Measurements from ENCODE around the gene IL1RAPL1.

IL1RAPL1 gene

GRCh38 chrX:29243942-29244341 lies 656.7 kb downstream of the IL1RAPL1 start:
- H3K4me3 ChIP-seq (replicated peaks in 1 of 2; ENCODE audit: low read depth in 2 of 2, low read length in 2 of 2), result no peak overlapping the region
- DNase-seq (ENCODE audit: low read depth in 2 of 2), result no peak
- TF ChIP-seq CTCF (IDR thresholded peaks at IDR 0.05; ENCODE audit: low read depth, low read length), result no peak

DNA sequence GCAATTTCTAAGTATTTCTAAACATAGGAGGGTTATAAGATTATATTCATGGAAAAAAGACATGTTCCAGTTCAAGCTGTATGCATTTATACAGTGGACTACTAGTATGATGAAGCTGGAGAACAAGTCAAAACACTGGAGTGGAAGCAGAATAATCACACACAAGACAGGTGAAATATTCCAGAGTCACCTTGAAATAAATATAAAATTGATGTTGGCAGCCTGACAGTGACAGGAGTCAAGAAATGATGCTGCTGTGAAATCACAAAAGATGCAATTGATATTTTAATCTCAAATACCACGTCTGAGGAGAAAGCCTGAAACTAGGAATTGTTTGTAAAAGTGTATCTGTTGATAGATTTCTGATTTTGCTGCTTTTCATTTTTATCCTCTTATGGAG lies 667.3 kb downstream of the IL1RAPL1 start:
- no peak for DNase-seq (ENCODE audit: low read depth in 2 of 2)
- no peak for TF ChIP-seq CTCF (IDR thresholded peaks at IDR 0.05; ENCODE audit: low read depth, low read length)
- no peak overlapping the region for H3K4me3 ChIP-seq (replicated peaks in 1 of 2; ENCODE audit: low read depth in 2 of 2, low read length in 2 of 2)

DNA sequence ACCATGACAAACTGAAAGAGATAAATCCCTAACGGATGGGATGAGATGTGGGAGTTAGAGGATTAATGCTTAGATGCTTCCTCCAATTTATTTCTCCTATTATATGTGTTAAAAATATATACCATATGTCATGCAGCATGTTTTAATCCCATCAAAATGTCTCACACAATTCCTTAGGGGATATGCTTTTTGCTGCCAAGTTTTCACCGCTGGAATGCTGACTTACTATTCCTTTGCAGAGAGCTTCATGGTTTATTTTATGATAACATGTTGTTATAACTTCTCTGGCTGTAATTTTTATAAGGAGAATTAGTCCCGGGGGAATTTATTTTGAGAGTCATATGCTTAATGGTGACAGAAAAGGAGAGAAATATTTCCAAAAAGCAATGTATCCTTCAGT lies 670.3 kb downstream of the IL1RAPL1 start:
- no peak overlapping the region for H3K4me3 ChIP-seq (replicated peaks in 1 of 2; ENCODE audit: low read depth in 2 of 2, low read length in 2 of 2)
- peak; percentile 67 to 69 for DNase-seq (ENCODE audit: low read depth in 2 of 2)
- no peak for TF ChIP-seq CTCF (IDR thresholded peaks at IDR 0.05; ENCODE audit: low read depth, low read length)

GRCh38 chrX:29269390-29269789 lies 682.1 kb downstream of the IL1RAPL1 start:
- no peak for TF ChIP-seq CTCF (IDR thresholded peaks at IDR 0.05; ENCODE audit: low read depth, low read length)
- no peak for DNase-seq (ENCODE audit: low read depth in 2 of 2)
- H3K4me3 ChIP-seq (replicated peaks in 1 of 2; ENCODE audit: low read depth in 2 of 2, low read length in 2 of 2), result no peak overlapping the region

- TF ChIP-seq CTCF (IDR thresholded peaks at IDR 0.05; ENCODE audit: low read depth, low read length), result no peak
- DNase-seq (ENCODE audit: low read depth in 2 of 2), result no peak
Observed at GRCh38 chrX:29274517-29274916, 687.3 kb downstream of the IL1RAPL1 start.

DNA sequence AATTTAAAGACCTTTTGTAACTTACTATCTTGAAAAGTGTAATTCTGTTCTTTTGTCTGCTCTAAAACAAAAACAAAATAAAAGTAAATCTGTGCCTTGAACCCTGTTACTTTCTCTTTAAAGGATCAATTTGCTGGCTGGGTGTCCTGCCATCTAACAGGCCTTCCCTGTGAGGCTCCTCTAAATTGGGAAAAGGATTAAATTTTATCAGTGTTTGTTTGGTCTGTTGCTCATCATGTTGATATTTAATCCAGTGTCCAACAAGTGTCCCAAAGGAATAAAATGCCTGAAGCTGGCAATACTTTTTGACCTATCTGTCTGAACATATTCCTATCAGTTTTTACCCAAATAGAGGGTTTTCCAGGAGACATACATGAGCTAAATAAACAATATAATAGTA lies 688.7 kb downstream of the IL1RAPL1 start:
- no peak for TF ChIP-seq CTCF (IDR thresholded peaks at IDR 0.05; ENCODE audit: low read depth, low read length)
- no peak for DNase-seq (ENCODE audit: low read depth in 2 of 2)
- H3K4me3 ChIP-seq (replicated peaks in 1 of 2; ENCODE audit: low read depth in 2 of 2, low read length in 2 of 2), result no peak overlapping the region

More at GRCh38 chrX:29274517-29274916, 687.3 kb downstream of the IL1RAPL1 start:
- no peak overlapping the region for H3K4me3 ChIP-seq (replicated peaks in 1 of 2; ENCODE audit: low read depth in 2 of 2, low read length in 2 of 2)

- H3K4me3 ChIP-seq (replicated peaks in 1 of 2; ENCODE audit: low read depth in 2 of 2, low read length in 2 of 2), result no peak overlapping the region
- no peak for TF ChIP-seq CTCF (IDR thresholded peaks at IDR 0.05; ENCODE audit: low read depth, low read length)
- no peak for DNase-seq (ENCODE audit: low read depth in 2 of 2)
Observed at GRCh38 chrX:29281078-29281742, 694.0 kb downstream of the IL1RAPL1 start.
